Esophagus squamous epithelium (tissue), 5 donors: Measurements from ENCODE around the gene FLVCR1. TPM values are rescaled to one million over a fixed set of nuclear protein-coding genes. Genes with fewer than 3 reads are reported as not detected.

Experiments used
- DNase-seq: peaks from one replicate; lab custom pipeline; 2025; lab: John Stamatoyannopoulos, UW
- H3K27ac ChIP-seq, 4 donors: fragments of 200-600 bp; sonication (generic); one replicate each; pipeline ENCODE4 v1.5.1; 2016 to 2019; ENCODE audit warnings: mild to moderate bottlenecking in 1 of 4
- H3K27me3 ChIP-seq, 4 donors: fragments of 200-600 bp; sonication (generic); 1 replicate in 3 of 4; 2 replicates in 1 of 4; pipeline versions ENCODE4 v1.5.1 to v1.6.0; 2017 to 2021; ENCODE audit warnings: antibody characterized with exemption in 1 of 4
- H3K36me3 ChIP-seq, 3 donors: fragments of 200-600 bp; sonication (generic); one replicate each; pipeline ENCODE4 v1.5.1; 2016 to 2019
- H3K4me1 ChIP-seq, 3 donors: fragments of 200-600 bp; sonication (generic); one replicate each; pipeline ENCODE4 v1.5.1; 2017 to 2019
- H3K4me3 ChIP-seq, 4 donors: fragments of 200-600 bp; sonication (generic); 1 replicate in 3 of 4; 2 replicates in 1 of 4; pipeline ENCODE4 v1.5.1; 2016 to 2019; ENCODE audit warnings: mild to moderate bottlenecking in 2 of 4, moderate library complexity in 1 of 4
- H3K9me3 ChIP-seq, 3 donors: fragments of 200-600 bp; sonication (generic); one replicate each; pipeline ENCODE4 v1.5.1; 2016 to 2019
- CTCF ChIP-seq, 6 experiments: fragments of 450-650 bp in 4 of 6; fragments of 200-600 bp in 2 of 6; sonication (generic) in 2 of 6; IDR thresholded peaks; one replicate each; pipeline ENCODE4 v1.5.1; 2016 to 2019; ENCODE audit warnings: antibody characterized with exemption in 6 of 6, mild to moderate bottlenecking in 4 of 6, moderate library complexity in 4 of 6
- POLR2A ChIP-seq, 4 donors: fragments of 450-650 bp; IDR thresholded peaks; one replicate each; pipeline ENCODE4 v1.6.1; 2017; ENCODE audit warnings: antibody characterized with exemption in 4 of 4, mild to moderate bottlenecking in 4 of 4, moderate library complexity in 3 of 4
- whole genome bisulfite sequencing, 2 donors: methylation state at CpG; one replicate each; pipeline ENCODE4 v1.1.5; 2018; 5-methylcytosine and 5-hydroxymethylcytosine counted together
- intact Hi-C: fragments of 100-400 bp; cut with DNase I; formaldehyde crosslinking; loops from one replicate; pipeline ENCODE4 v1.15.0; 2022
- small RNA-seq, 4 donors: library from RNA; depleted of rRNA; stranded (forward); fragments of <200 nt; gene quantifications; one replicate each; pipeline ENCODE3, GENCODE V24; 2016
- total RNA-seq, 4 donors: library from RNA; depleted of rRNA; stranded (reverse); fragments of >200 nt; gene quantifications; one replicate each; pipeline ENCODE4 v1.1.0, GENCODE V29; 2016
- donor health status: DM: yes; HTN: yes; CAD: no.

Gene FLVCR1
- total RNA-seq, 4 donors from 2014 or later: 2.4 to 8.0 (median 4.3) TPM

- Histone ChIP-seq H3K36me3 (no peaks in the 10 kb centered on the region), H3K9me3 (no peaks in the 10 kb centered on the region), H3K27ac (peak overlapping the region in 3 of 4 donors; percentile 6 to 51 (median 9)), H3K4me1 (peaks cover under 1 to 11% (median under 1%) of the 10 kb centered on the region in 3 donors), H3K4me3 (no peak overlapping the region), H3K27me3 (peaks cover 0 to 18% (median 0%) of the 10 kb centered on the region in 4 donors)
- 85 to 91% methylated on average over 4 of the region's 4 CpGs for WGBS, 2 donors
- DNase-seq: no peak
- TF ChIP-seq CTCF (IDR thresholded peaks at IDR 0.05): no peak
- no peak for TF ChIP-seq POLR2A (IDR thresholded peaks at IDR 0.05)
- intact Hi-C loops: no loop called here
Measured at GRCh38 chr1:212945463-212946160, 87.5 kb downstream of the FLVCR1 start.

- Histone ChIP-seq H3K27ac (no peak overlapping the region), H3K4me1 (peaks cover 10 to 23% (median 13%) of the 10 kb centered on the region in 3 donors), H3K9me3 (no peaks in the 10 kb centered on the region), H3K4me3 (no peak overlapping the region), H3K27me3 (peaks cover 0 to 30% (median 2%) of the 10 kb centered on the region in 4 donors), H3K36me3 (no peaks in the 10 kb centered on the region)
- no peak for TF ChIP-seq POLR2A (IDR thresholded peaks at IDR 0.05)
- no peak for TF ChIP-seq CTCF (IDR thresholded peaks at IDR 0.05)
- no peak for DNase-seq
- intact Hi-C loops: no loop called here
Measured at GRCh38 chr1:212946872-212947271, 88.8 kb downstream of the FLVCR1 start.

Small RNAs within 50 kb of the gene (small RNA-seq; reads per million reads assigned to genes)
- gene AC104333.1 (0 reads per million in 4 donors), gene AC104333.2 (0 reads per million in 4 donors)

Other genes with a start within 250 kb of the FLVCR1 start
- gene ATF3, start 249.5 kb upstream of the FLVCR1 start, total RNA-seq: 1 to 10 TPM; 2.1 to 6.5 (median 3.0) TPM
- 1 to 10 TPM in 1 of 4 donors, under 1 TPM in 2, not detected in 1; 0.83 to 2.3 (median 0.91) TPM for gene BATF3, start 158.4 kb upstream of the FLVCR1 start, total RNA-seq
- 10 to 100 TPM; 10.8 to 22.3 (median 16.9) TPM for gene NSL1, start 66.5 kb upstream of the FLVCR1 start, total RNA-seq
- 10 to 100 TPM in 2 of 4 donors, 1 to 10 TPM in 2; 3.4 to 15.6 (median 10.4) TPM for gene TATDN3, start 66.4 kb upstream of the FLVCR1 start, total RNA-seq
- gene SPATA45, start 10.6 kb upstream of the FLVCR1 start, total RNA-seq: not detected
- 1 to 10 TPM in 3 of 4 donors, under 1 TPM in 1; 0.27 to 3.4 (median 2.4) TPM for gene VASH2, start 92.3 kb downstream of the FLVCR1 start, total RNA-seq
- gene ANGEL2, start 157.6 kb downstream of the FLVCR1 start, total RNA-seq: 10 to 100 TPM; 15.8 to 48.3 (median 31.3) TPM
- 10 to 100 TPM in 3 of 4 donors, 1 to 10 TPM in 1; 7.4 to 16.8 (median 13.7) TPM for gene RPS6KC1, start 193.0 kb downstream of the FLVCR1 start, total RNA-seq